ENCODE data around the gene DVL3. TPM values are rescaled to one million over a fixed set of nuclear protein-coding genes. Genes with fewer than 3 reads are reported as not detected.

The DVL3 gene
- total and polyA plus RNA-seq, 10 donors: 12.3 to 67.3 (median 47.9) TPM

DNA sequence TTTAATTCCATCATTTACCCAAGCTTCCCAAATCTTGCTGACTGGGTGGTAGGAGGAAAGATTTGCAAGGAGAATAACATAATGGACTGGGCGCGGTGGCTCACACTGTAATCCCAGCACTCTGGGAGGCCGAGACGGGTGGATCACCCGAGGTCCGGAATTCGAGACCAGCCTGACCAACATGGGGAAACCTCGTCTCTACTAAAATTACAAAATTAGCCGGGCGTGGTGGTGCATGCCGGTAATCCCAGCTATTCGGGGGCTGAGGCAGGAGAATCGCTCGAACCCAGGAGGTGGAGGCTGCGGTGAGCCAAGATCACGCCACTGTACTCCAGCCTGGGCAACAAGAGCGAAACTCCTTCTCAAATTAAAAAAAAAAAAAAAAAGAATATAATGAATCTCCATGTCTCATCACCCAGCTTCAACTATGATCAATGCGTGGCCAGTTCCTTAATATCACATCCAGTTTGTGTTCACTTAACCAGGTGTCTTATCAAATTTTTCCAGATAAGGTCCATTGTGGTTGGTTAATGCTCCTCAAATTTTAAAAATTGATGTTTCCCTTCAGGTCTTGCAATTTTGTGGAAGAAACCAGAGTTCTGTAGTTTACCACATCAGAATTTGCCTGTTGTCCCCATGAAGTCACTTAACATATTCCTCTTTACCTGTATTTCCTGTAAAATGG, 29.5 kb downstream of the DVL3 start:
- 94 to 97% (median 96%) methylated on average over 18 of the region's 18 CpGs for WGBS, 5 donors
- intact Hi-C loops (cut with DNase I; ENCODE audit: low total_unique reads): loop anchor here (10.0 kb wide), 1 partner anchor 130 kb away; the partner anchor contains the start of gene EIF4G1
- peak overlapping the region in 5 of 8 donors; percentile 65 to 91 (median 87) for H3K27ac ChIP-seq

DNA sequence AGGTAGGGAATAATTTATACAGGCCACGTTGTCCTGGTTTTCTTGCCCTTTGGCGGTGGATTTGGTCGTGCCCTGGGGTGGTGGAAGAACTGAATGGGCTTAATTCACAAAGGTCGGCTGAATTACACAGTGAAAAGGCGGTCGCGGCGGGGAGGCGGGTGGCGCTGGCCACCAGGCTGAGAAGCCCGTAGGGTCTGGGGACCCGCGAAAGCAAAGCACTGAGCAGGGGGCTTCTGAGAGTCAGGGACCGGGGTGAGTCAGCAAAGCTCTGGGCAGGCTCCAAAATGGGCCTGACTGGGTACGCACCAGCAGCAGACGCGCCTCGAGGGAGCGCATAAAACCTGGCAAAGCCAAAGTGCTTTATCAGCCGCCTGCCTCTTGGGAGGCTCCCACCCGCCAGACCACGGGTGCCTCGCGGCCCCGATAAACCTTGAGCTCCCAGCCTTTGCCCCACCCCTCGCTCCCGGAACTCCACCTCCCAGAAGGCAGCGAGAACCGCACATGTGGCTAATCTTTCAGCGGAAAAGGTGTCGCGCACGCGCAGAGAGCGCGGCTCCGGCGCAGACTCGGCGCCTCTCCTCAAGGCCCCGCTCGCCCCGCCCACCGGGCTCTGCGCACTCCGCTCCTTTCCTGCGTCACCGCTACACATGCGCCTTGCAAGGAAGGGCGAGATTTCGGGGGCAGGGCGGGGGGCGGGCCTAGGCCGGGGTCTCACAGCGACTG, 30.4 kb downstream of the DVL3 start:
- H3K4me1 ChIP-seq: peaks cover 13 to 50% (median 34%) of the 10 kb centered on the region in 6 donors

More for the DNA sequence above, 29.5 kb downstream of the DVL3 start:
- Histone ChIP-seq H3K27me3 (replicated peaks in 1 of 7) (no peaks in the 10 kb centered on the region), H3K4me3 (peak overlapping the region in 1 of 8 donors; percentile 86), H3K36me3 (peaks cover 2 to 78% (median 68%) of the 10 kb centered on the region in 6 donors), H3K4me1 (peaks cover 13 to 46% (median 35%) of the 10 kb centered on the region in 6 donors), H3K9me3 (no peaks in the 10 kb centered on the region)
- no peak for DNase-seq
- TF ChIP-seq POLR2A (IDR thresholded peaks at IDR 0.05) (no peak), POLR2AphosphoS5 (IDR thresholded peaks at IDR 0.05) (no peak)
- TF ChIP-seq, protein P1, sequence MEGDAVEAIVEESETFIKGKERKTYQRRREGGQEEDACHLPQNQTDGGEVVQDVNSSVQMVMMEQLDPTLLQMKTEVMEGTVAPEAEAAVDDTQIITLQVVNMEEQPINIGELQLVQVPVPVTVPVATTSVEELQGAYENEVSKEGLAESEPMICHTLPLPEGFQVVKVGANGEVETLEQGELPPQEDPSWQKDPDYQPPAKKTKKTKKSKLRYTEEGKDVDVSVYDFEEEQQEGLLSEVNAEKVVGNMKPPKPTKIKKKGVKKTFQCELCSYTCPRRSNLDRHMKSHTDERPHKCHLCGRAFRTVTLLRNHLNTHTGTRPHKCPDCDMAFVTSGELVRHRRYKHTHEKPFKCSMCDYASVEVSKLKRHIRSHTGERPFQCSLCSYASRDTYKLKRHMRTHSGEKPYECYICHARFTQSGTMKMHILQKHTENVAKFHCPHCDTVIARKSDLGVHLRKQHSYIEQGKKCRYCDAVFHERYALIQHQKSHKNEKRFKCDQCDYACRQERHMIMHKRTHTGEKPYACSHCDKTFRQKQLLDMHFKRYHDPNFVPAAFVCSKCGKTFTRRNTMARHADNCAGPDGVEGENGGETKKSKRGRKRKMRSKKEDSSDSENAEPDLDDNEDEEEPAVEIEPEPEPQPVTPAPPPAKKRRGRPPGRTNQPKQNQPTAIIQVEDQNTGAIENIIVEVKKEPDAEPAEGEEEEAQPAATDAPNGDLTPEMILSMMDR (IDR thresholded peaks at IDR 0.05 in 8 of 11, conservative IDR thresholded peaks at IDR 0.05 in 3 of 11): no peak

DNA sequence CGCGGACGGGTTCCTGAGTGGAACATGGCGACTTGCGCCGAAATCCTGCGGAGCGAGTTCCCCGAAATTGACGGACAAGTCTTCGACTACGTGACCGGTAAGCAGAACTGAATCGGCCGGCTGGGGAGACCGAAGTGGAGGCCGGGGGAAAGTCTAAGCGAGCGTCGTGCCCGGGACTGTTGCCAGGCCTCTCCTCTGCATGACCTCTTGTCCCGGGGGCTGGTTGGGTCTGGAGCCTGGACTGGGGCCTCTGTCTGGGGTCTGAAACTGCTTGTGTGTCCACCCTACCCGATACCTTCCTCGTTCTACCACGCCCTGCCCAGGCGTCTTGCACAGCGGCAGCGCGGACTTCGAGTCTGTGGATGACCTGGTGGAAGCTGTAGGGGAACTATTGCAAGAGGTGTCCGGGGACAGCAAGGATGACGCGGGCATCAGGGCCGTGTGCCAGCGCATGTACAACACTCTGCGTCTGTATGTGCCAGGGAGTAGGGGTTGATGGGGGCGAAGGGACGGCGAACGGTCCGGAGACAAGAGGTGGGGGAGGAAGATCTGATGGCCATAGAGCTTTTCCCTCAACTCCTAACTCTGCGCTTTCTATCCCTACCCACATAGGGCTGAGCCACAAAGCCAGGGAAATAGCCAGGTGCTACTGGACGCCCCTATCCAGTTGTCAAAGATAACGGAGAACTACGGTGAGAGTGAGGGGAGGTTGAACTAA, 31.2 kb downstream of the DVL3 start, which contains the start of gene ABCF3:
ABCF3 (plus strand) TSS at position 16 of the 718 bp plus-strand sequence; CDS start at position 25, 9 bp downstream.
- intact Hi-C loops (cut with DNase I; ENCODE audit: low total_unique reads): loop anchor here (10.0 kb wide), 1 partner anchor 128 kb away; the partner anchor contains the start of gene EIF4G1
- DNase-seq: no peak
- H3K27ac ChIP-seq: peak within 1 kb of the TSS; percentile 65 to 91 (median 84)
- peak within 1 kb of the TSS; percentile 82 to 96 (median 86) for H3K4me3 ChIP-seq
- H3K9me3 ChIP-seq: no peaks in the 10 kb centered on the region
- peaks cover 2 to 78% (median 68%) of the 10 kb centered on the region in 6 donors for H3K36me3 ChIP-seq
- 1% methylated on average over 44 to 45 of the region's 45 CpGs for WGBS, 5 donors
- H3K27me3 ChIP-seq (replicated peaks in 1 of 7): no peaks in the 10 kb centered on the region
- TF ChIP-seq POLR2A (IDR thresholded peaks at IDR 0.05) (peak in 1 of 3 donors; percentile 69), POLR2AphosphoS5 (IDR thresholded peaks at IDR 0.05) (peak; percentile 77 to 96 (median 92))
- TF ChIP-seq, protein P1 (IDR thresholded peaks at IDR 0.05 in 8 of 11, conservative IDR thresholded peaks at IDR 0.05 in 3 of 11): no peak
- H3K4me1 ChIP-seq: peaks cover 13 to 50% (median 34%) of the 10 kb centered on the region in 6 donors

More for the DNA sequence above, 30.4 kb downstream of the DVL3 start:
- H3K36me3 ChIP-seq: peaks cover 2 to 78% (median 68%) of the 10 kb centered on the region in 6 donors
- peak overlapping the region; percentile 65 to 91 (median 84) for H3K27ac ChIP-seq
- TF ChIP-seq POLR2A (IDR thresholded peaks at IDR 0.05) (peak in 1 of 3 donors; percentile 84), POLR2AphosphoS5 (IDR thresholded peaks at IDR 0.05) (peak in 1 of 3 donors; percentile 97)
- TF ChIP-seq, protein P1 (IDR thresholded peaks at IDR 0.05 in 8 of 11, conservative IDR thresholded peaks at IDR 0.05 in 3 of 11): no peak
- H3K27me3 ChIP-seq (replicated peaks in 1 of 7): no peaks in the 10 kb centered on the region
- intact Hi-C loops (cut with DNase I; ENCODE audit: low total_unique reads): loop anchor here (10.0 kb wide), 1 partner anchor 129 kb away; the partner anchor contains the start of gene EIF4G1
- no peaks in the 10 kb centered on the region for H3K9me3 ChIP-seq
- DNase-seq: peak; percentile 100
- peak overlapping the region; percentile 82 to 96 (median 86) for H3K4me3 ChIP-seq
- WGBS, 5 donors: 3 to 6% (median 5%) methylated on average over 41 to 55 of the region's 55 CpGs

Measured in spleen (tissue), 11 donors.